NCI-H748 (cell line): Measurements from ENCODE around the gene CUX1.
"Not testable (repeated sequence)": the region's sequence is repeated elsewhere in the genome, so short reads cannot be mapped to it uniquely, and the experiment has no call there.

Experiments used
- DNase-seq: peaks from one replicate; lab custom pipeline; 2025; ENCODE audit not compliant: unreplicated experiment; lab: John Stamatoyannopoulos, UW

The CUX1 gene

DNA sequence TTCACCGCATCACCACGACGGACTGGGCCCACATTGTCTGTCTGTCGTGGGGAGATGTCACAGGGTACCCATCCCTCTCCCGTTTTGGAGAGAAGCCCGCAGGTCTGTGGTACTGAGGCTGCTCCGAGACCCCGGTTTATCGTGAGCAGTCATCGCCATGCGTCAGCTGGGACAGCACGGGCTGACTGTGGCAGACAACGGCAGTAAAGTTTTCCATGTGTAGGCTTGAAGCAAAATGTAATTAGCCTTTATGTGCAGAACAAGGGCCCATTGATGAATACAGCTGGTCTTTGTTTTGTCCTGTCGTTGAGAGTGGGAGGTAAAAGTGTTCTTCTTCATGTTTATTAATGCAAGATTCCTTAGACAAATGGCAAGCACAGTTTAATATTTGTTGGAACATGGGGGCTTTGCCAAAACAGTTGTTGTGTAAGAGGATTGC, 301.8 kb downstream of the CUX1 start:
- DNase-seq, result no peak

DNA sequence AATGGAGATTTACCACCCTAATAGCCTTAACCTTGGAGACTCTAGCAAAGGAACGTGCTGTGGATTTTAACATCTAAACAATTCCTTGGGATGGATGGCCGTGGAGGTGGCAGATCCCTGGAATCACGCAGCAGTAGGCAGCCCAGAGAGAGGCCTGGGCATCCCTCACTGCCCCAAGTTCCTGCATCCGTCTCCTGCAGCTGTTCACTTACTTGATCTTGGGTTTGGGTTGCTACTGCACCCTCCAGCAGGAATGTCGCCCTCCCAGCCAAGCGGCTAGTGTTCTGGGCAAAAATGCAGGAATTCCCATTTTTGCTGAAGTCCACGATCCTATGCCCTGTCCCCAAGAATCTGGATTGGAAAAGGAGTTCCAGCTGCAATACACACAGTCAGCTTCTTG, 302.5 kb downstream of the CUX1 start:
- no peak for DNase-seq

DNA sequence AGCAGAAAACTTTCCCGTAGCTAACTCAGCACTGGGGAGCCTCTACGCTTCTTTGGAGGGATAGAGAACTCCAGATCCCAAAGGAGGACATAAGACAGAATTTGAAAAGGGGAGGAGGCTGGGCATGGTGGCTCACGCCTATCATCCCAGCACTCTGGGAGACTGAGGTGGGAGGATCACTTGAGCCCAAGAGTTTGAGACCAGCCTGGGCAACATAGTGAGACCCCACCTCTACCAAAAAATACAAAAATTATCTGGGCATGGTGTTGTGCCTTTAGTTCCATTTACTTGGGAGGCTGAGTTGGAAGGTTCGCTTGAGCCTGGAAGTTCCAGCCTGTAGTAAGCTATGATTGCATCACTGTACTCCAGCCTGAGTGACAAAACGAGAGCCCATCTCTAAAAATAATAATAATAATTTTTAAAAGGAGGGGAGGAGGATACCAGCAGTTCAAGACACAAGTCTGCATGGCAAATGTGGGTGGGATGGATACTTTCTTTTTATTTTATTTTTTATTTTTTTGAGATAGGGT, 303.3 kb downstream of the CUX1 start:
- no peak for DNase-seq

DNA sequence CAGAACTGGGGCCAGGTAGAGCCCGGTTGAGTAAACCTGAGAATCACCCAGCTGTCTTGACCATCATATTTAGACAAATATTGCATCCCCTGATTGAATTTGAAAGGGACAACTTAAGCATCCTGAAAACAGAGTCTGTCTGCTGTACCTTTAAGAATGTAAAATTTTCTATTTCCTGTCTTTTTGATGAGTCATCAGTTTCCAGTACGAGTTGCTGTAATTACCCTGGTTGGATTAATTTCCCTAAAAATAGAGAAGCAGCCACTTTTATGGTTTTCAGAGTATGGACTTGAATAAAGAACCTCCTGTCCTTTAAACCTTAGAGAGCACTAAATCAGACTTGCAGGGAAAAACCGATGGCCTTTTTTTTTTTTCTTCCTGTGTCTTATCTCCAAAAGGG, 304.6 kb downstream of the CUX1 start:
- DNase-seq, result no peak

DNA sequence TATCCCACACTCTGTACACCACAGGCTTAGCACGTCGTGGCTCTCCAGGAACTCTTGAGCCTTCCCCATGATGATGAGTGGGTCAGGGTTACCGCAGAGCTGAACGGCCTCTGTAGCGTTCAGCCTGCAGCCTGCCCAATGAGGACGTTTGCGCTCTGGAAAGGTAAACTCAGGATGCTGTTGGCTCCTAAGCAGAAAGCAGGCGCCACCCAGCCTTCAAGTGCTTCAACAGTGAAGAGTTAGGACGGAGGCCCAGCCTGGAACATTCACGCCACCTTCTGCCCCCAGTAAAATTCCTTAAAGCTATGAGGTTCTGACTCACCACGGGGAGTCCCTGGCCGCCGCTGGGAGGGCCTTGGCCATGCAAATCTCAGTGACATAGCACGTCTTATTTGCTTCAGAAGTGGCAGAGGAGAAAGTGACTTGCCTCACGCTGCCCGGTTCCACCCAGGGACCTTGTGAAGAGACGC, 307.7 kb downstream of the CUX1 start:
- no peak for DNase-seq

DNA sequence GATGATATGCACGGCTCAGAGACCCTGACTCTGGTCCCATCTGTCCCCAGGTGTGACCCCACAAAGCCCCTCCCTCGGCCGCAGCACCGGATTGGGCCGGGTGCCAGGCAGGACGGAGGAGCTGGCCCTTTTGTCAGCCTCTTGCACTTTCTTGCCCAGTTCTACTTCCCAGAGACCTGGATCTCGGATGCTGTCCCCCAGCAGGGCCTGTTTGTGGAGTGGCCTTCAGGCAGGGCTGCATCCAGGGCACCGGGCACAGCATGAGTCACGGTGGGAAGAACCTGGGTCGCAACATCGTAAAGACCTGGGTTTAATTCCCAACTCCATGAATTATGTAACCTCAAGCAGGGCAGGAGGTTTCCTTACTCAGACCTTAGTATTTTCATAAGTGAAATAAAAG, 310.9 kb downstream of the CUX1 start:
- no peak for DNase-seq

DNA sequence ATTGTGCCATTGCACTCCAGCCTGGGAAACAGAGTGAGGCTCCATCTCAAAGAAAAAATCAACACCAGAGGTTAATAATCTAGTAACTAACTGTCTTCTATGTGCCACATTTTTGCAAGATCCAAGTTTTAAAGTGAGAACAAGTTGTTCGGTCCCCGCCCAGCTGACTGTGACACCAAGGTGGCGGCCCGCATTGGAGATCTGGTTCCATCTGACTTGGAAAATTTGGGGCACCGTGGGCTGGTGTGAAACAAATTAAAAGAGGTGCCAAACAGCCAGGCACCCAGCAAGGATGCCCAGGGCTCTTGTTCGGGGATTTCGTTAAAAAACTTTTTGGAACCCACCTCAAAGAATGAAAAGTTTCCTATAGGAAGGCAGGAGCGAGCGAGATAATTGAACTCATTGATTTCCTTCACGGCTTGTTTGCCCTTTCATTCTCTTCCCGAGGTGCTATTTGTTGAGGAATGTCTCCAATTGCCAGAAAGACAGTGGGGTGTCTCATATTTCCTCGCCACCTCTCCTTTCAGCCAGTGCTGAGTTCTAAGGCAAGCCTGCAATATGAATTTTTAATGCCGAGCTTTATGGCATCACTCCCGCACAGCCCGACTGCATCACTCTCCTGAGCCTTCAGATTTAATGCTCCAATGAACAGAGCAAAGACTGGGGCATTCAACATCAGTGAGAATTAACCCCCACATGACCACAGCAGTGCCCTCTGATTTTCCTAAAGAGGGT, 312.4 kb downstream of the CUX1 start:
- no peak for DNase-seq

DNA sequence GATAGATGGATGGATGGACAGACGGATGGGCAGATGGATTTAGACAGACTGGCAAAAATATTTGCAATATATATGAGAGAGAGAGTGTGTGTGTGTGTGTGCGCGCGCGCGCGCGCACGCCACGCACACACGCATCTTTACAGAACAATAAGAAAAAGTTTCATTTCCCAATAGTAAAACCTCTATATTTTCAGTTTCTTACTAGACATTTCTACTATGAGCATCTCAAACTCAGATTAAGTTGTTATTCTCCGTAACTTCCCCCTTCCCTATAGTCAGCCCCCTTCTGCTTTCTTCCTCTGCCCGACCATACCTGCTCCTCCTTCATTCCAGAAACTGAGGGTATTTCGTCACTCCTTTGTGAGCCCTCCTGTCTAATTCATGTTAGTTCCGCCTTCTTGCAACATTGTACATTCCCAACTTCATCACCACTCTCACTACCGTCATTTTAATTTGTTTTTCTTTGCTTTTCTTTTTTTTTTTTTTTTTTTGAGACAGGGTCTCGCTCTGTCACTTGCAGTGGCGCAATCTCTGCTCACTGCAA, 314.9 kb downstream of the CUX1 start:
- DNase-seq, result no peak

DNA sequence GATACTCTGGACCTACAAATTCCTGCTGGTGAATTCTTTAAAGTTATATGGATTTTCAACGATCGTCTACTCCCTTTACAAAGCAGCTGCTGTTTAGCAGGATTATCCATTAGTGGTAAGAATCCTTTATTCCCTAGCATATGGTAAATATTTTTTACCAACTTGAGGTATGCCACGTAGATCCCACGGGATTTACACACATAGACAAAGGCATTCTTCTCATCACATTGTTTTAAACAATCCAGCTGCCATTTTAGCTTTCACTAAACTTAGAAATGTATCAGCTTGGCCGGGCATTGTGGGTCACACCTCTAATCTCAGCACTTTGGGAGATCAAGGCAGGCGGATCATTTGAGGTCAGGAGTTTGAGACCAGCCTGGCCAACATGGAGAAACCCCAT, 321.2 kb downstream of the CUX1 start:
- DNase-seq, result no peak

DNA sequence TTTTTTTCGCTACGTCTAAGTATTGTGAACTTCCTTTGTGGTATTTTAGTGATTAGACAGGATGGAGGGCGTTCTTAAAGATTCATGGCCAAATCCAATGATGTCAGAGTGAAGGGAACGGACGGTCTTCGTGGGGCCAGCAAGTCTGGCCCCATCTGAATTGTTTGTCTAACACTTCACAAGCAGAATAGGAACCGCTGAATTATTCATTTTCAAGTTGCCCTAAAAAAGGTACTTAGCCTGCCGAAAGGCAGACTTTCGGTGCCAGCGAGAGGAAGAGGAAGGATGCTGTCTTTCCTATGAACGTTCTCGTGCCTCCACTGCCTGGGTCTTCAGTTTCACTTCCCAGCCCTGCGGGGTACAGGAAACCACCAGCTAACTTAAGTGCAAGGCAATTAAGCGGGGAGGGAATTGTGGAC, 323.5 kb downstream of the CUX1 start:
- peak; percentile 38 for DNase-seq

DNA sequence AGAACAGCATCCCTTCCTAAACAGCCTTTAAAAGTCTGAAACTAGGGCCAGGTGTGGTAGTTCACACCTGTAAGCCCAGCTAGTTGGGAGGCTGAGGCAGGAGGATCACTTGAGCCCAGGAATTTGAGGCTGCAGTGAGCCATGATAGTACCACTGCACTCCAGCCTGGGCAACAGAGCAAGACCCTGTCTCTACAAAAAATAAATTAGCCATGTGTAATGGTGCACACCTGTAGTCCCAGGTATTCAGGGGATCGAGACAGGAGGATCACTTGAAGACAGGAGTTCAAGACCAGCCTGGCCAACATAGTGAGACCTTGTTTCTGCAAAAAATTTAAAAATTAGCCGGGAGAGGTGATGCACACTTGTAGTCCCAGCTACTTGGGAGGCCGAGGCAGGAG, 325.0 kb downstream of the CUX1 start:
- DNase-seq, result not testable (repeated sequence)

DNA sequence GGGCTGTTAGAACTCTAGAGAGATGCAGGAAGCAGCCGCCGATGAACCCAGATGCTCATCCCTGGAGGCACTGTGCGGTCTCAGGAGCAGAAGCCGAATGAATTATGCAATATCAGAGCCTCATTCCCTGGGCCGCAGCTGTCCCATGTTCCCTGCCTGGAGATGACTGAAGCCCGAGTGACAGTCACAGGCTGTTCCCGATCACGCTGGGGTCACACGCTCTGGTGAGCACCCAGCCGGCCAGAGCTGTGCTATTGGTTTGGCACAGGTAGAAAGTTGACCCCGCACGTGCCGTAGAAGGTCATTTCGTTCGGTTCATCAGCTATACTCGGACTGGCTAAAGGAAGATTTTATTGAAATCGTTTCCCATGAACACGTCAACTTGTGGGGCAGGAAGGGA, 328.7 kb downstream of the CUX1 start:
- DNase-seq, result no peak

DNA sequence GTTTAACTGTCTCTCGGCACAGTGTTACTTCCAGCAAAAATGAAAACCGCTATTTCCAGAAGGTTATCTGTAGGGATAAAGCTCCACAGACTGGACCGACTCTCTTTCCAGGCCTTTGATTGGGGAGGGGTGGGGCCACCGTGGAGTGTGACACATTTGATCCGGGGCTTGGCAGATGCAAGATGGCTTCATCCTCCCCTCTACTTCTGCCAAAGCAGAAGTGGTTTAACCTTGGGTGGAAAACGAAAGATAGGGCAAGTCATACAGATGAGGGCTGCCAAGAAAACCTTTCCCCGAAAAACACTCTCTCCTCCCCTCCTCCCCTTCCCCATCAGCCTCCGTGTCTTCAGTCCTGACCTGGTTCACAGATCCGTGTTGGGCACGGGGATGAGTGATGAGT, 329.6 kb downstream of the CUX1 start:
- DNase-seq, result no peak

DNA sequence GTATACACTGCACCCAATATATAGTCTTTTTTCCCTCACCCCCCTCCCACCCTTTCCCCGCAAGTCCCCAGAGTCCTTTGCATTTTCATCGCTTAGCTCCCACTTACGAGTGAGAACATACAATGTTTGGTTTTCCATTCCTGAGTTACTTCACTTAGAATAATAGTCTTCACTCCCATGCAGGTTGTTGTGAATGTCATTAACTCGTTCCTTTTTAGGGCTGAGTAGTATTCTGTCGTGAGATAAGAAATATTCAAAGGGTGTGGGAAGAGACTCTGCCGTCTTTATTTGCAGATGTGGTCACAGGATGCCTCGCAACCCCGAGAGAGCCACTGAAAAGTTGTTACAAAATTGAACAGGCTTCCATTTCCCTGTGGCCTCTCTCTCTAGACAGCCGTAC, 331.4 kb downstream of the CUX1 start:
- DNase-seq, result no peak

DNA sequence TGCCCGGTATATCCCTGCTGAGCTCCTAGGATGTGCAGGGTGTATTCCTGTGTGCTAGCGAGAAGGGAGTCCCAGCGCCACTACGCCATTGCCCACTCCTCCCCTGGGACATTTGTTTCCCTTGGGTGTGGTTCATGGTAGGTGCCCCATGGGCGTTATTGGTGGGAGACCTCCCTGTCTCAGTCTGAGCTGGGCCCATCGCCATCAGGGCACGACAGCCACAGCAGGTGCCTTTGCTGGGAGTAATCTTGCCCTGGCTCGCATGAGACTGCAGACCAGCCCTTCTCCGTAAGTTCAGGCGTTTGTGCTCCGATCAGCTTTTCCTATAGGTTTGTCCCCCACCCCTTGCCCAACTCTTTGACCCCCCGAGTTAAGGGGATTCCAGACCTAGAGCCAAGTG, 332.0 kb downstream of the CUX1 start:
- no peak for DNase-seq

DNA sequence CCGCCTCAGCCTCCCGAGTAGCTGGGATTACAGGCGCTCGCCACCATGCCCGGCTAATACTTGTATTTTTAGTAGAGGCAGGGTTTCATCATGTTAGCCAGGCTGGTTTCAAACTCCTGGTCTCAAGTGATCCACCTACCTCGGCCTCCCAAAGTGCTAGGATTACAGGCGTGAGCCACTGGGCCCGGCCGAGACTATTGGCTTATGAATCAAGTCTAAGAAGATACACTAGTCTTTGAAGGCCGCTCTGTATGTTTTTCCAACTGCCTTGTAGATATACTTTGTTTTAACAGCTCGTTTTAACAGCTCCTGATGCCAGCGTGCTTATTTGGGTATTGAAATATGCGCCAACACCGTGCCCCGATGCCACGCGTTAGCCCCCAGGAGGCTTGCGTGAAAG, 332.8 kb downstream of the CUX1 start:
- no peak for DNase-seq

DNA sequence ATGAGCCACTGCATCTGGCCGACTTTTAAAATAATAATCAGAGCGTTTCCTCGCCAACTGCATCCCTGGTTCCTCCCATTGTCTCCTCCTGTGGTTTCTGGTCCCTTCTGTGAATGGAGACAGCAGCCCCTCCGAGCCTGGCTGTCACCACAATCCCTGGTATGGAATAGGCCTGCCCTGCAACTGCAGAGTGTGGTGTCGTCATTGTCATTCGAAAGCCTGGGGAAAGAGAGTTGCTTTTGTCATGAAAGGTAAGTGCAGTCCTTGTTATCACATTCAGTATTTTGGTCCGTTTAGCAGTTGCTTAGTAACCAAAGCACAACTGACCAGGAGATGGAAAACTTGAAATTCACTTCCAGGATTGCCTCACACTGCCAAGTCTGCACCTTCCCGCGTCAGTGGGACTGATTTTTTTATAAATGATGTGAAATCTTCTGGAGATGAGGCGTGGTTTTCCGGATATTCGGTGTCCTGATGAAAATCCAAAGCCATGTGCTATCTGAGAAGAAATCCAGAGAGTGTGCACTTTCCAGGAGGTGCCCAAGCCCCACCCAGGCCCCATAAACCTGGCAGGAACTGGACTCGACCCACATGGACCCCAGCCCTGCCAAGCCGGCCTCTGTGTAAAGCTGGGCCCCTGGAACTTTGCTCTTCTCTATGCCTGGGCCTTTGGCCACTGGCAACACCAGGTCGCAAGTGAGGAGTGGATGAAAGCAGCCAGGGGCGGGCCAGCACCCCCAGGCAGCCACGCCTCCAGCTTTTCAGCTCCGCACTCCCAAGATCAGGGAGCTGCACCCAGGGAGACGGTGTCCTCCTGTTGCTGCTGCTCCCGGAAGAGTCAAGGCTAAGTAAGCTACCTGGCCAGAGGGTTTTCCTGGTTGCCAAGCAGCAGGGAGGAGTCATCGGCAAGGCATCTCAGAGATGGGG, 335.5 kb downstream of the CUX1 start:
- peak; percentile 38 for DNase-seq

DNA sequence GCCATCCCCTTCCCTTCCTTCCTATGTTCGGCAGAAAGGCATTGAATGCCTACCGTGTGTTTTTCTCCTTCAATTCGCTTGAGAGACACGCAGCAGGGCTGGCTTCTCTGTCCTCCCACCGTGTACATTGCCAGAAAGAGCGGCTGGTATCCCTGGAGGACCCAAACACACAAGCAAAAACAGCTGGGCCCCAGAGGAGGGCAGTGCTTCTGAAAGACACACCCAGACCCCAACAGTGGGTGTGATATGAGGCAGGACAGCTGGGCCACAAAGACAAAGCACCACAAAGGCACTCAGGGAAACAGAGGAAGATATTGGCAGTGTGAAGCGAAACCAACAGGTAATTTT, 336.1 kb downstream of the CUX1 start:
- DNase-seq, result no peak

DNA sequence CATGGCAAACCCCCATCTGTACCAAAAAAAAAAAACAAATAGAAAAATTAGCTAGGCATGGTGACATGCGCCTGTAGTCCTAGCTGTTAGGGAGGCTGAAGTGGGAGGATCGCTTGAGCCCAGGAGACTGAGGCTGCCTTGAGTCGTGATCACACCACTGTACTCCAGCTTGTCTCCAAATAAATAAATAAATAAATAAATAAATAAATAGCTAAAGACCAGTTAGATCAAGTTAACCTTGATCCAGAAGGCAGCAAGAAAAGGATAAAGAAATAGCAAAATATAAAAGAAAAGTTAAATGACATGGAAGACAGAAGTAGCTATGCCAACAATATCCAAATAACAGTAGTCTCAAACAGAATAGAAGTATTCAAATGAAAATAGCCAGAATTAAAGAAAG, 337.0 kb downstream of the CUX1 start:
- DNase-seq, result no peak

DNA sequence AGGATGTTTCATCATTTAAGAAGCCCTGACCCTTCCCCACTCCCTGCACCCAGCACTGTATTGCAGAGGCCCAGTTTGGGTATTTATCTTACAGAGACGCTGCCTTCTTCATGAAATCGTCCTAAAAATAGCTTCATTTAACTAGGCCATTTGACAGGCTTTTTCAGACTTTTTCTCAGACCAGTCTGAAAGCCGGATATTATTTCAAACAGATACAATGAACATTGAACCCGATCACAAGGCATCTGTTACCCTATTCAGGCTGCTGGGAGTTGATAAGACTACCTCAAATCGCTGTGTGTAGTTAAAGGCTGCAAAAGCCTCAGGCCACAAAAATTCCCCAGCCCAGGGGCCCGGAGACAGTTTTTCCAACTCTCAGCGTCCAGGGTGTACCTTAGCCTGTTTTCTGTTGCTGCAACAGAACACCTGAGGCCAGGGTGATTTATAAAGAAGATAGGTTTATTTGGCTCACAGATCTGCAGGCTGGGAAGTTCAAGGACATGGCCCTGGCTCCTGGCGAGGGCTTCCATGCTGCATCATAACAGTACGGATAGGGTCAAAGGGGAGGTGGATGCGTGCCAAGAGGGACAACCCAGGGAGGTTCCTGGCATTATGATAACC, 338.5 kb downstream of the CUX1 start:
- DNase-seq, result no peak

DNA sequence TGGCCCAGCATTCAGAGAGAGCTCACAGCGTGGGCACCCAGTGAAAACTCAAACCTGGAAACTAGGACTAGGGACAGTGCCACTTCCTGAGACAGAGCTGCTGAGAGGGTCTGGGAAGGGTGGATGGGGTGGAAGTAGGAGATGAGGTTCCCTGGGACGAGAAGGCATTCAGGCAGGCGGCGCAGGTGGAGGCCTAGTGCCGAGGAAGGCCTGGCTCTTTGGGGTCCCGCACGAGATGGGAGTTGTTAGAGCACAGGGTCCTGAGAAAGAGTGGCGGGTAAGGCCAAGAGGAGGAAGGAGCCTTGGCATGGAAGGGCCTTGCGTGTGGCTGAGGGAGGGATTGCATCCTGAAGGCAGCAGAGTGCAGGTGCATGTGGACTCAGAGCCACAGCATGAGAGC, 339.4 kb downstream of the CUX1 start:
- DNase-seq, result no peak
